ENCODE measurements around the gene MDFI. TPM values are rescaled to one million over a fixed set of nuclear protein-coding genes. Genes with fewer than 3 reads are reported as not detected.
A peak's percentile ranks its signal among the peaks of the same experiment; 100 is the strongest.

The MDFI gene
- total RNA-seq: 1 to 10 TPM in 3 of 4 donors, not detected in 1; 1.4 to 6.5 (median 2.3) TPM

GRCh38 chr6:41638002-41638934 lies at the start of gene MDFI:
MDFI (plus strand) TSS chr6:41638468; CDS start chr6:41638750, 282 bp downstream.
- Histone ChIP-seq H3K4me1 (peaks cover 0 to 36% (median 22%) of the 10 kb centered on the region in 3 donors), H3K36me3 (no peaks in the 10 kb centered on the region), H3K9me3 (no peaks in the 10 kb centered on the region), H3K27me3 (peaks cover 70% of the 10 kb centered on the region), H3K27ac (peak within 1 kb of the TSS in 1 of 4 donors; percentile 1), H3K4me3 (peak within 1 kb of the TSS in 1 of 2 donors; percentile 51)
- TF ChIP-seq POLR2A (IDR thresholded peaks at IDR 0.05) (no peak), EP300 (IDR thresholded peaks at IDR 0.05) (no peak), POLR2AphosphoS5 (IDR thresholded peaks at IDR 0.05) (no peak), CTCF (IDR thresholded peaks at IDR 0.05) (no peak)
- ATAC-seq: no peak
- 1 to 6% methylated on average over 25 to 27 of the region's 86 CpGs for WGBS, 2 donors (ENCODE audit: low coverage in 1 of 2)

- H3K4me3 ChIP-seq: no peak overlapping the region
- no peaks in the 10 kb centered on the region for H3K4me1 ChIP-seq
- TF ChIP-seq POLR2A (IDR thresholded peaks at IDR 0.05) (no peak), CTCF (IDR thresholded peaks at IDR 0.05) (no peak), POLR2AphosphoS5 (IDR thresholded peaks at IDR 0.05) (no peak), EP300 (IDR thresholded peaks at IDR 0.05) (no peak)
- WGBS, 2 donors (ENCODE audit: low coverage in 1 of 2): no CpG with 5 or more reads among the region's 4 CpGs
- H3K27ac ChIP-seq: no peak overlapping the region
- ATAC-seq: no peak
- no peaks in the 10 kb centered on the region for H3K27me3 ChIP-seq
- H3K9me3 ChIP-seq: no peaks in the 10 kb centered on the region
- H3K36me3 ChIP-seq: peaks cover 0 to 88% of the 10 kb centered on the region in 2 donors
Observed at GRCh38 chr6:41589223-41589622, 49.0 kb upstream of the MDFI start.

- Histone ChIP-seq H3K27me3 (no peaks in the 10 kb centered on the region), H3K4me3 (no peak overlapping the region), H3K36me3 (peaks cover 0 to 89% of the 10 kb centered on the region in 2 donors), H3K27ac (no peak overlapping the region), H3K9me3 (no peaks in the 10 kb centered on the region), H3K4me1 (no peaks in the 10 kb centered on the region)
- no peak for ATAC-seq
- TF ChIP-seq POLR2AphosphoS5 (IDR thresholded peaks at IDR 0.05) (no peak), EP300 (IDR thresholded peaks at IDR 0.05) (no peak), CTCF (IDR thresholded peaks at IDR 0.05) (no peak), POLR2A (IDR thresholded peaks at IDR 0.05) (no peak)
- WGBS, 2 donors (ENCODE audit: low coverage in 1 of 2): 80 to 91% methylated on average over 8 to 10 of the region's 39 CpGs
Observed at GRCh38 chr6:41589636-41590622, 48.3 kb upstream of the MDFI start.

- no CpG with 5 or more reads among the region's 6 CpGs for WGBS, 2 donors (ENCODE audit: low coverage in 1 of 2)
- Histone ChIP-seq H3K4me1 (no peaks in the 10 kb centered on the region), H3K9me3 (no peaks in the 10 kb centered on the region), H3K27ac (no peak overlapping the region), H3K36me3 (peaks cover 0 to 89% of the 10 kb centered on the region in 2 donors), H3K4me3 (no peak overlapping the region), H3K27me3 (no peaks in the 10 kb centered on the region)
- no peak for ATAC-seq
- TF ChIP-seq CTCF (IDR thresholded peaks at IDR 0.05) (no peak), POLR2AphosphoS5 (IDR thresholded peaks at IDR 0.05) (no peak), POLR2A (IDR thresholded peaks at IDR 0.05) (no peak), EP300 (IDR thresholded peaks at IDR 0.05) (no peak)
Observed at GRCh38 chr6:41591122-41591521, 47.1 kb upstream of the MDFI start.
